SIG-M5 treated with dmso at 0.1 percent for 504 hours (cell line): Measurements from ENCODE around the gene DEK.

Source experiments
- DNase-seq: peaks from one replicate; lab custom pipeline; 2025; ENCODE audit not compliant: unreplicated experiment; lab: John Stamatoyannopoulos, UW

Gene DEK

DNA sequence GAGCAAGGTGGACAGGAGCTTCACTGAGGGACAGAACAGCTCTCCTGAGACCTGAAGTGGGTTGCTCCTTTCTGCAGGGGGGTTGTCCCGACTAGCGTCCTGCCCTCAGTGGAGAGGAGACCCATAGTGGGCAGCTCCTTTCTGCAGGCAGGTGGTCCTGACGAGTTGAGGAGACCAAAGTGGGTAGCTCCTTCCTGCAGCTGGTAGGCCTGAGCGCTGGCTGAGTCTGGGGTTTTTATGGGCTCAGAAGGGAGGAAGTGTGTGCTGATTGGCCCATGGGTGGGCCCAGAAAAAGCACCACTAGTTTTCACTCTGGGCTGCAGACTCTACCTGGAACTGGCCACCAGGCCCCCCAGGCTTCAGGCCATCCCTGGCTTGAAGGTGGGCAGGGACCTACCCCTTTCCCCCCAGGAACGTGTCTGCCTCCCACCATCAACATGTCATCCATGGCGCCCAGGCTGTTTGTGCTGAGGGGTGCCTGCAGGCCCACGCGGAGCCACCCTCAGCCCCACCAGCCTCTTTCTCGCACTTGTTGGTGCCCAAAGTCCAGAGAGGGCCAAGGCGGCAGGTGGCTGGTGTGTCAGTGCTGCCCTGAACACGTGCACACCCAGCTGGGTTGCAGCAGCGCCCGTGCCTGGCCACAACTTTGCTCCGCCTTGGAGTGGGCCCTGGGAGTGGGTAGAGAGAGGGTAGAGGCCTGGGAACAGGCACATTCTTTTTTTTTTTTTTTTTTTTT lies 1.6 kb upstream of the DEK start:
- DNase-seq, result no peak

DNA sequence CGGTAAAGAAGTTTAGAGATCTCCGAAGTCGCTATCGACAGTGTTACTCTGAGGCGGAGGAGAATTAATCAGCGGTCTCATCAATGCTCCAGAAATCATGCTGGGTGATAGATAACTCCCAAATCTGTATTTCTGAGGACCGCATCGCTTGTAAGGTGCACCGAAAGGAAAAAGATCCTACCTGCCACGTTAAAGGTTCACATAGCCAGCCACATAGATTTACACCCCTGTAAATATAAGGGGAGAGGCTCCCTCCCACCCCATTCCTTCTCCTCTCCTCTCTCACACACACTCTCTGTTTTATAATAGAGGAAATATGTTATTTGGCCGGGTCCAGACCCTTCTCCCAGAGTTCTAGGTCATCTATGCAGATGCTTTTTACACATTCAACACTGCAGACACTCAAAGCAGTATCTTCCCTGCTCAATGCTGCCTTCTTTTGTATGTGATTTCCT lies 620 bp upstream of the DEK start:
- no peak for DNase-seq

DNA sequence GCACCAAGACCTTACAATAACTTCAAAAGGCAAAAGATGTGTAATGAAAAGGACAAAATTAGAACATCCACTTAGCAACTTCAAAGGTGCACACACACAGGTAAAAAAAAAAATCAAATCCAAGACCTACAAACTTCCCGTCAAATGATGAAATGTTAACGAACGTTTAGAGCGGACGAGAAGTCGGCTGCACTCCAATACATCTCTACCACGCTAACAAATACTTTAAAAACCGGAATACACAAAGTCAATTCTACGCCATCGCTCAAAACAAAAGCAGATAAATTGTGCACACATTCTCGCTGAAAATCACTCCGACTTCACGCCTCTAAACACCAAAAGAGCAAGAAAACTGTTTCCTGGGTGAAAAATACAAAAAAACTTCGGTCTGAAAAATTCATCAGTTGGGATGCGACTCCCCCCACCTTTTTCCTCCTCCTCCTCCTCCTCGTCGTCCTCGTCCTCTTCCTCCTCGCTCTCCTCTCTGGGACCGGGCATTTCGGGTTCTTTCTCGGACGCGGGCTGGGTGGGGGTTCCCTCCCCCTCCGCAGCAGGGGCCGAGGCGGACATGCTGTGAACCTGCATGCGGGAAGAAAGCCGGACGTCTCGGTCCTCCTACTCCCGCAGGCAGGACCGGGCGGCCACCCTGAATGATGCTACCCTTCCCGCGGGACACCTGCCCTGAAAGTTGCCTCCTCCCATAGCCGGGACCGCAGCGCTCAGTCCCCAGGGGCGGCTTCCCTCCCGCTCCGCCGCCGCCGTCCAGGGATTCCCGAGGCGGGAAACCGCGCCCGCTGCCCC lies 712 bp downstream of the DEK start:
- no peak for DNase-seq

DNA sequence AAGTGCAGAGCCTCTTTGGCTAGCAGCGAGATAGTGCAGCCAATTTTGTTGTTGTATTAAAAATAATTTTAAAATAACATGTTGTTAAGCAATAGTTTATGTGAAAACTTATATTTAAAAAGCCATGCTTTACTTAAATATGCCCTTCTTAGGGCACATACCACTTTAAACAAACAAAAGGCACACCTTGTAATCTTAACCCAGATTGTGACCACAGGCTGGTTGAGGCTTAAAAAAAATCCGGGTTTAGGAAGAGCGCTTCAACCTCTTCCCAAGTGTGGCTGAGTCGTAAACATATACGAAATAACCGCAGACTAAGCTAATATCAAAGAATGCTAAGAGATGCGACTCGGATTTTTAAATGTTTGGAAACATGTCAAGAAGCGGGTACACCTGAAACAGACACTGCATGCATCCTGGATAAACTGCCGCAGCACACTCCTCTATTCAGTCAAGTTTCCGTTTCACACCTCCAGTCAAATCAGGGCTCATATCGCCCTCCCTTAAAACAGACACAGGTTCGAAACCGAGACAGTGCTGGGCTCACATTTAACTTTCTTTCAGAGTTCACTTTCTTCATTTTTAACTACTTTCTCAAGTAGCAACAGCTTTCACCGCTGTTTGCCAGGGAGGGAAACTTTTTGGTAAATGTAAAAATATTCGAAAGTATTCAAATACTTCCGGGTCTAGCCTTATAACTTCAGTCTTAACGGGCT lies 1.5 kb downstream of the DEK start:
- no peak for DNase-seq

DNA sequence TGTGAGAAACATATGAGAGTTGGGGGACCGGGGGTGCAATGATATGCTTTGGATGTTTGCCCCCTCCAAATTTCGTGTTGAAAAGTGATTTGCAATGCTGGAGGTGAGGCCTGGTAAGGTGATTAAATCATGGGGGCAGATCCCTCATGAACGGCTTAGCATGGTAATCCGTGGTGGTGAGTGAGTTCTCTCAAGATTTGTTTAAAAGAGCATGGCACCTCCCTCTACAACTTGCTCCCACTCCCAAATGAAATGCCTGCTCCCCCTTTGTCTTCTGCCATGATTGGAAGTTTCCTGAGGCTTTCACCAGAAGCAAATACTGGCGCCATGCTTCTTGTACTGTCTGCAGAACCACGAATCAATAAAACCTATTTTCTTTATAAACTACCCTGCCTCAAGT lies 2.5 kb downstream of the DEK start:
- no peak for DNase-seq

DNA sequence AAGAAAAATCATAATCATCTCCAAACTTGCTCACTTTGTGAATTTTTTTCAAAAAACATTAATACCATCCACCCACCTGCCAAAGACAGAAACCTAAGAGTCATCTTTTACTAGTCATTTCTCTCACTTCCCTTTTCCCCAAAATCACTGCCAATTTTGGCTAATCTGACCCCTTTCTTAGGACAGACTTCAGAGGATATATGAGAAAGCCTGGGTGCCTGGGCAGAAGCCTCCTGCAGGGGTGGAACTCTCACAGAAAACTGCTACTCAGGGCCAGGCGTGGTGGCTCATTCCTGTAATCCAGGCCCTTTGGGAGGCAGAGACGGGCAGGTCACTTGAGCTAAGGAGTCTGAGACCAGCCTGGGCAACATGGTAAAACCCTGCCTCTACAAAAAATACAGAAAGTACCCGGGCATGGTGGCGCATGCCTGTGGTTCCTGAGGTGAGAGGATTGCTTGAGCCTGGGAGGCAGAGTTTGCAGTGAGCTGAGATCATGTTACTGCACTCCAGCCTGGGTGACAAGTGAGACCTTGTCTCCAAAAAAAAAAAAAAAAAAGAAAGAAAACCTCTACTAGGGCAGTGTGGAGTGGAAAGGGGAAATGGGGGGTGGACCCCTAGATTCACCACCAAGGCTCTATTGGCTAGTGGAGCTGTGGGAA lies 3.8 kb downstream of the DEK start:
- peak; percentile 62 for DNase-seq

DNA sequence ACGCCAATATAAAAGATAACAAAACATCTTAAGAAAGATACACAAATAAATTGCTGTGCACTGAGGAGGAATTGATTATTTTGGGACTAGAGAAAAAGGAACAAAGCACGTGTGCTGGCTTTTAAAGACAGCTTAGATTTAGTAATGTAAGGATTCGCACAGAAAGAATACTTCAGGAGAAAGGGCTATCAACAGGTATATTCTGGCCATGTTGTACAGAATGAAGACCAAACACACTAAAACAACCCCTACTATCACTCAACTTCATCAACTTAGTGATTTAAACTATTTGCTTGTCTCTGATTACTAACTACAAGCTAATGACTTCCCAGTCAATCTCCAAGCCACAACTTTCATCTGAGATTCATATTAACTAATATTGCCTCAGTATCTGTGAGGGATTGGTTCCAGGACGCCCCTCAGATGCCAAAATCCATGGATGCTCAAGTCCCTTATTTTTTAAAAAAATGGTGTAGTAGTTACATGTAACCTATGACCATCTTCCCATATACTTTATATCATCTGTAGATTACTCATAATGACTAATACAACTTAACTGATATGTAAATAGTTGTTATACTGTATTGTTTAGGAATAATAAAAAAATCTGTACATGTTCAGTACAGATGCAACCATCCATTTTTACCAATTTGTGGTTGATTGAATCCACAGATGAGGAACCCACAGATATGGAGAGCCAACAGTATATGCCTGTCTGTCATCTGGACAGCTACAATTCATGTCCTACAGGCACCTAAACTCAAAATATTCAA lies 4.5 kb downstream of the DEK start:
- DNase-seq, result no peak

DNA sequence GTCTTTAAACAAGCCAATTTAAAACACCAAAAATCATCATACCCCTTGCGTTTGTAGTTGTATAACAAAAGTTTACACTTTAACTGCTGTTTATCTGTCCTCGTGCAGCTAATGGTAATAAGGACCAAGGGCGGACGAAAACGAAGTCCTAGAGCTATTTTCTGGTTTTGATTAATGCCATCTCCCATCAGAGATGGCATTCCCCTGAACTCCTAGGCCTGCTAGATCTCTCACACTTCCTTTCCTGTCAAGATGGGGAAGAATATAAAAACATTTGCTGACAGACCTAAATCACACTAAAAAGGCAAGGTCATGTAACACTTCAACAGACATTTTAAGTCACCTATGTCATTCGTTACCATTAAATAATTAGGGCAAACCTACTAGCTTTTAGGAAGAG lies 9.5 kb downstream of the DEK start:
- no peak for DNase-seq

DNA sequence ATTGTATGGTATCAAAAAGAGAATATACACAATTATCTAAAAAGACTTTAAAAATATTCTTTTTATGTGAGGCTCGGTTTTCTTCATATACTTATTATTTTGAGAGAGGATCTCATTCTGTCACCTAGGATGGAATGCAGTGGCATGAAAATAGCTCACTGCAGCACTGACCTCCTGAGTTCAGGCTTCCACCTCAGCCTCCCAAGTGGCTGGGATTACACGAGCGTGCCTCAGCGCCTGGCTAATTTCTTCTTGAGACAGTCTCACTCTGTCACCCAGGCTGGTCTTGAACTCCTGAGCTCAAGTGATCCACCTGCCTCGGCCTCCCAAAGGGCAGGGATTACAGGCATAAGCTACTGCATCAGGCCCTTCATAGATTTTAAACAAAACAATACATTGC lies 10.7 kb downstream of the DEK start:
- DNase-seq, result no peak

DNA sequence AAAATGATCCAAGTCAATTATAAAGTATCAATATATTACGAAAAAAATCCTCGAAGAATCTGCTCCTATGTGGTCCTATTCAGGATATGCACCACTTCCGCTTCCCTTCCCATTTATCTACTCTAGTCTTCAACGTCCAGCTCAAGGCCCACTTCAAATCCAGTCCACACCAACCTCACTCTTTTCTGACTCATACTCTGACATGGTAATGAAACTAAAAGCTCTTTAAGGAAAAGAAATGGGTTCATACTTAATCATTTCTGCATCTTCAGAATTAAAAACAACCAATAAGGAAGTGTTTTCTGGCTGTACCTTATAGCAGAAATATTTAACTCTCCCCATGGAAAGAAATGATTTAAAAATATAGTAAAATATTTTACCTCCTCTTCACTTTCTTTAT lies 15.1 kb downstream of the DEK start:
- no peak for DNase-seq

DNA sequence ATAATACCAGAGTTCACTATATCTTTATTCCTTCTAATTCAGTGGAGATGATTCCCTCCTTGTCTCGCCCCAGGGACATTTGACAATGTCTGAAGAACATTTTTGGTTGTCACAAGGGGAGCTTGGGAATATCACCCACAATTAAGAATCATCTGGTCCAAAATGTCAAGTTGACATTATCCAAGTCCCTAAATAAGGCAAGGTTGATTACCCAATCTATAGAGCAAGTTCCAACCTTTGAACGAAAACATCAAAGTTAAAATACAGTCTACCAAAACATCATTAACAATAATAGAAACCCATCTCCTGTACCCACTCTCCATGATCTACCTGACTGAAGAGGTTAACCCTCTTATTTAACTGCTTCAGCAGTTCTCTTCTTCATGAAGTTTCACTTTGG lies 15.6 kb downstream of the DEK start:
- no peak for DNase-seq

DNA sequence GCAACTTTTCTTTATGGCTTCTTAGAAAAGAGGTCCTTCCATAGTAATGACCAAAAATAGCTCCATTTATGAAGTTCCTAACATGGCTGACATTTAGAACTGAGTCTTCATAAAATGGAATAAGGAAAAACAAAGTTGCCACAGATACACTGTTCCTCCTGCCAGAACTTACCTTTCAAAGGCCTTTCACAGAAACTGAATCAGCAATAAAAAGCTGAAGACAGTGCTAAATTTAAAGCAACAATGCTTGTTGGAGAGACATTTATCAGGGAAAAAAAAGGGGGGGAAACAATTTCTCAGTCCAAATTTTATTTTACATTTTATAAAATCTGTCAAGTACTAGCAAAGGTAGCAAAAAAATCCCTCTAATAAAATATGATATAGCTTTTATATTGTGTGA lies 17.3 kb downstream of the DEK start:
- no peak for DNase-seq

DNA sequence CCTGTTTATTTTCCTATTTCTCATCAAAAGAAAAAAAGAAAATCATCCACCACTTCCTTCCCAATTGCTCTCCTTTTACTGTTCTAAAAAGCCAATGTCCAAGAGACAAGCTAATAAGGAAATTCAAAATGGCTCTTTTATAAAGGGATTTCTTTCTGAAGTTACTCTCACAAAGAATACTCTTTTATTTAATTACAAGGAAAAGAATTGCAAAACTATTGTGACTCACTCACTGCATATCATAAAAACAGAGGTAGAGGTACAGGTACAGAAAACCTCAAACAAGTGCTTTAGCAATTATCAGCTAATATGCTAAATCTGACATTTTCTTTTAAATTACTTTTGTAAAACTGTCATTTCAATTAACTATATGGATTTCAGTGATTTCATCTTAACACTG lies 18.1 kb downstream of the DEK start:
- DNase-seq, result no peak

DNA sequence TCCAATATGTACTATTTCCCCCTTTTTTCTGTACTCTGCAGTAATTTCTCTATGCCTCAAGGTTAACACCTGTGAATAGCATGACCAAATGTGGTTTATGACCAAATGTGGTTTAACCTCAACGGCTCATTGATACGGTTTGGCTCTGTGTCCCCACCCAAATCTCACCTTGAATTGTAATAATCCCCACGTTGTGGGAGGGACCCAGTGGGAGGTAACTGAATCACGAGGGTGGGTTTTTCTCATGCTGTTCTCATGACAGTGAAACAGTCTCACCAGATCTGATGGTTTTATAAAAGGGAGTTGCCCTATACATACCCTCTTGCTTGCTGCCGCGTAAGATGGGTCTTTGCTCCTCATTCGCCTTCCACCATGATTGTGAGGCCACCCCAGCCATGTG lies 18.7 kb downstream of the DEK start:
- no peak for DNase-seq

DNA sequence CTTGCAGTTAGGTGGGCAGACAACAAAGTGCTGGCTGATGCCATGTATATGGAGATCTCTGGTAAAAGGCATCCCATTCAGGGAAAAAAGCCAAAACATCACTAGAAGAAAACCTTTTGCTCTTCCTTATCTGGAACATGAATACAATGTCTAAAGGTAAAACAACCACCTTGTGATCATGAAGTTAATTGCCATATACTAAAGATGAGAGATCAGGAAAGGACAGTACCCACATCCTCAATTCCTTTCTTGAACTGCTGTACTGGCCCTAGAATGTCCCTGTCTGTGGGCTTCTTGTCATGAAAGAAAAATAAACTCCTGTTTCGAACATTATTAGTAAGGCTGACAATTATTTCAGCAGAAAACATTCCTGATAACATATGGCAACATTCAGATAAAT lies 19.3 kb downstream of the DEK start:
- DNase-seq, result no peak

DNA sequence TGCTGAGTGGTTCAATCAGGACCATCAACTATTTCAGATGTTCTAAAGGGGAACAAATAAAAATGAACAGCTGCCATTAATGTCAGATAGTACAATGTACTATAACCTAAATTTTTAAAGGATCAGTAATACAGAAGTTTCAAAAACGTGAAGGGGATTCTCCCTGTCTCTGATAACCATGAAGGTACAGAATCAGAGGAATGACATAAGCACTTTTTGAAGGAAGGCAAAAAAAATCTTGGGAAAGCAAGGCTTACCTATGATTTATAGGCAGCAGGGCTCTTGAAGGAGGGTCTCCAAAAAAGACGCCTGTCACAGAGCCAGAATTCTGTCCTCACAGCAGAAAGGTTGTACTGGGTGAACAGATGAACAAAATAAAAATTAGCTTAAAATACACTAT lies 20.1 kb downstream of the DEK start:
- DNase-seq, result no peak

DNA sequence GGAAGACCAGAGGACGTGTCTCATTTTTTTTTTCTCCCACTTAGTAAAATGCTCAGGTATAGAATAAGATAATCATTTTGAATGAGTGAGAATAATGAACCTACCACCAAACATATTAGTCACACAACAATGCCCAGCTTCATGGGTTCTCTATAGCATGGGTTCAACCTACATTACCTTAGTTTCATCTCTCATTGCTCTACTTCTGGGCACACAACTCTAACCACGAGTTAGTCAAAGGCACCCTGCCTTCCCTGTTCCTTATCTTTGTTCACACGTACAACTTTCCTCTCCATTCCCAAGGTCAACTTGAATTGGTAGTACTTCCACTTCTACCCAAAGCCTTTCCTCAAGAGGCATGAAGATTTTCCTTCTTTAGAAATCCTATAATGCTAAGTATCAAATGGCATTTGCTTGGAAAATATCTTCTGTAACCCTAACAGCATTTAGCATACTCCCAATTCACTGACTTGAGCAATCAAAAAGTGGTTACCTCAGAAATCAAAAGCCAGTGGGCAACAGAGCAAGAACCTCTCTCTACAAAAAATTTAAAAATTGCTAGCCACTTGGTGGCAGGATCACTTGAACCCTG lies 20.9 kb downstream of the DEK start:
- no peak for DNase-seq

DNA sequence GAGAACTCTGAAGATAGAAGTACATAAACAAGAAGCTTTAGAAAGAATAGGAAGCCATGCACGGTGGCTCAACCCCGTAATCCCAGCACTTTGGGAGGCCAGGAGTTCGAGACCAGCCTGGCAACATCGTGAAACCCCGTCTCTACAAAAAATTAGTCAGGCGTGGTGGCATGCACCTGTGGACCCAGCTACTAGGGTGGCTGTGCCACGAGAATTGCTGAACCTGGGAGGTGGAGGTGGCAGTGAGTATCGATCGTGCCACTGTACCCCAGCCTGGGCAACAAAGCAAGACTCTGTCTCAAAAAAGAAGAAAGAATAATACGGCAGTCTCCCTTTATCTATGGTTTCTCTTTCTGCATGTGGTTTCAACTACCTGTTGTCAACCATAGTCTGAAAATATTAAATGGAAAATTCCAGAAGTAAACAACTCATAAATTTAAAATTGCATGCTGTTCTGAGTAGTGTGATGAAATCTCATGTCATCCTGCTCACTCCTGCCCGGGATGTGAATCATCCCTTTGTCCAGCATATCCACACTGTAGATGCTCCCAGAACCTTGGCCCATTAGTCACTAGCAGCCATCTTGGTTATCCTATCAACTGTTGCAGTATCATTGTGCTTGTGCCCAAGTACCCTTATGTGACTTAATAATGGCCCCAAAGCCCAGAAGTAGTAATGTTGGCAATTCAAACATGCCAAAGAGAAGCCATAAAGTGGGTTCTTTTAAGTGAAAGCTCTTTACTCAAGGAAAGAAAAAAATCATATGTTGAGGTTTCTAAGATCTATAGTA lies 22.1 kb downstream of the DEK start:
- no peak for DNase-seq

DNA sequence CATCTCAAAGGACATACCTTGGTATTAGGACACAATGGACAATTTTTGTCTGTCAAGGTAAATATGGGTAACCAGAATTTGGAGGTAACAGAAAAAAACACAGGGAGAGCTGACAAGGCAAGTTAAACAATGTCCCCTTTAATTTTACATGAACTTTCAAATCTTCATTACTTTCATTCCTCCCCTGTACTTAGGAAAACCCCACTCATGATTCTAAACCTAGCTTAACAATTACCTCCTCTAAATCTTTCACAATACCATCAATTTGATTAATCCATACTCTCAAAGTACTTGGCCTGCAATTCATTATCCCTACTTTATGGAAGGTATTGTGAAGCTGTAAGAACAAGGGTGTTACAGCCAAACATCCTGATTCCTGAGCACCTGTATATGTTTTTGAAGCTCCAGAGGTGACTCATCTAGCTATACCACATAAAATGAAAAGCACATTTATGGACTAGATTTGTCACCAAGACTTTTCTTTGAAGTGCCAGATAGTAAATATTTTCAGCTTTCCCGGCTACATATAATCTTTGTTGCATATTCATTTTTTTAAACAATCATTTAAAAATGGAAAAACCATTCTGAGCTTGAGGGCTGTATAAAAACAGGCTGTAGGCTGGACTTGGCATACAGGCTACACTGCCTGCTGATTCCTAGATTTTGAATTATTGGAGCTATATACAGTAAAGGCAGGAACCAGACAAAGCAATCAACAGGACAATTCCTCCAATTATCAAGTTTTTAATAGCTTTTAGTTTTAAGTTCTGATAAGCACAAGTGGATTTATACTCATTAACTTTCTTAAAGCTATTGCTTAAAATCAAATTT lies 22.9 kb downstream of the DEK start:
- no peak for DNase-seq
